ENCODE data around the gene HOXA13.

Gene HOXA13

DNA sequence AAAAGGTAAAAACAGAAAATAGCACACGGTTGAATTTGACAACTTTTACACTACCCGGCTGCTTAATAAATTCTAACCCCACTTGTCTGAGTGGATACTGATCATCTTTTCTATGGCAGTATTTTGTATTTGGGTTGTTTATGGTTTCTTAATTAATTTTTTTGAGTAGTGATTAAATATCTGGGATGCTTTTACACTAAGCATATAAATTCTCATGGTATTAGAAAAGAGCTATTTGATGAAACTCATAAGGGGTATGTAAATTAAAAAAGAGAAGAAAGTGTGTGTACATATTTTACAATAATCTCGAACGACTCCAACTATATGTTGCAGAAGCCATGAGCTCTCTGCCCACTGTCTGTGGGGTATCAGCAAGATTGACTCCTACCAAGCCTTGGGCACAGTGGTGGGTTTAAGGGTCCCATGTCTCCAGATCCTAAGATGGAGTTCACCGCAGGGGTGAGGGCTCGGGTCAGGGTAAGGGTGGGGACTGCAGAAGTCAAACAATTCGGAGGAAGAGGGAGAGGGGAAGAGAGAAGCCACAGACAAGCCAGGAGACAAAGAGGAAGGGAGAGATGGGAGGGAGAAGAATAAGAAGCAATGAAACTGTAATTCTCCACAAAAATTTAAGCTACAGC is 7.6 kb upstream of the HOXA13 start:
- TF ChIP-seq, protein P1, sequence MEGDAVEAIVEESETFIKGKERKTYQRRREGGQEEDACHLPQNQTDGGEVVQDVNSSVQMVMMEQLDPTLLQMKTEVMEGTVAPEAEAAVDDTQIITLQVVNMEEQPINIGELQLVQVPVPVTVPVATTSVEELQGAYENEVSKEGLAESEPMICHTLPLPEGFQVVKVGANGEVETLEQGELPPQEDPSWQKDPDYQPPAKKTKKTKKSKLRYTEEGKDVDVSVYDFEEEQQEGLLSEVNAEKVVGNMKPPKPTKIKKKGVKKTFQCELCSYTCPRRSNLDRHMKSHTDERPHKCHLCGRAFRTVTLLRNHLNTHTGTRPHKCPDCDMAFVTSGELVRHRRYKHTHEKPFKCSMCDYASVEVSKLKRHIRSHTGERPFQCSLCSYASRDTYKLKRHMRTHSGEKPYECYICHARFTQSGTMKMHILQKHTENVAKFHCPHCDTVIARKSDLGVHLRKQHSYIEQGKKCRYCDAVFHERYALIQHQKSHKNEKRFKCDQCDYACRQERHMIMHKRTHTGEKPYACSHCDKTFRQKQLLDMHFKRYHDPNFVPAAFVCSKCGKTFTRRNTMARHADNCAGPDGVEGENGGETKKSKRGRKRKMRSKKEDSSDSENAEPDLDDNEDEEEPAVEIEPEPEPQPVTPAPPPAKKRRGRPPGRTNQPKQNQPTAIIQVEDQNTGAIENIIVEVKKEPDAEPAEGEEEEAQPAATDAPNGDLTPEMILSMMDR (IDR thresholded peaks at IDR 0.05): no peak

DNA sequence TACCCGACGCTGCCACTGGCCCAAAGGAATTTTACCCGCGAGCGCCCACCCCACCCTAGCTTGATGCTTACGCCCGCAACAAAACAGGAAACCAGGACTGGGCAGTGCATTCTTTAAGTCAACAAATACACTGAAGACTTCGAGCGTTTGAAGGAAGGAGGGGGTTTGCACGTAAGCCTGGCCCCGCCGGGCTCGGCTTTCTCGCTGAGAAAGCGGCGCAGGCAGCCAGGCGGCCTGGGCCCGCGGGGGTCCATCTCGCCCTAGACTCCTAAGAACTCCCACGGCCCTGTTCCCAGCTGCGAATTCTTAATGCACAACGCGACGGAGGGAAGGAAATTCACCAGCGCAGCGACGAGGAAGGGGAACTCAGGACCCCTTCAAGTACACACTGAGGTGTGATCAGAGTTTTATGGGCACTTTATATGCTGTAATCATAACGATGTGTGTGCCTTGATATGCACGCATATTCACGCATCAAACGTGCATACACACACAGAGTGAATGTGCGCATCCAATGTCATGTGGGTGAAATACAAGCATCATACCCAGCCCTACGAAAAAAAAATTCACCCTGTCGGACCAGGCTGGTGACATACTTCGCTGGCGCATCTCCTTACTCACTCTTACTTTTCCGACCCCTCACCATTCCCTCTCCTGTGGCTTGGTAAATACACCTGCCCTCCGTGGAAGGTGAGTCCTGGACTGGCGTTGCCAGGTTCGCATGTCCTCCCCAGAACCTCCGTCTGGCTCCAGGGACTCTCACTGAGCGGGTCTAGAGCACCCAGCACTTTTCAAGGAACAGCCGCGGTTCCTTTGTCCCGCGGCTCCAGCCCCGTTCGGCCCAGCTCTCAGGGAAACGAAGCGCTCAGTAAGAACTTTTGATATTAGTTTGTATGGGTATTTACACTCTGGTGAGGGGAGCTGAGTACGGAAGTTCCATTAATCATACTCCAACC is 5.7 kb upstream of the HOXA13 start:
- H3K27ac ChIP-seq: no peak overlapping the region
- TF ChIP-seq, protein P1 (IDR thresholded peaks at IDR 0.05): no peak
- no peak overlapping the region for H3K4me3 ChIP-seq (ENCODE audit: low read depth in 1 of 2, low read length in 1 of 2)
- no peaks in the 10 kb centered on the region for H3K36me3 ChIP-seq
- peaks cover 24 to 32% of the 10 kb centered on the region in 2 experiments for H3K4me1 ChIP-seq (ENCODE audit: control insufficient read depth in 1 of 2, insufficient read depth in 1 of 2, low read depth in 1 of 2, low read length in 1 of 2)
- no peaks in the 10 kb centered on the region for H3K9me3 ChIP-seq
- peaks cover 100% of the 10 kb centered on the region for H3K27me3 ChIP-seq

More for the DNA sequence above, 7.6 kb upstream of the HOXA13 start:
- Histone ChIP-seq H3K4me3 (ENCODE audit: low read depth in 1 of 2, low read length in 1 of 2) (no peak overlapping the region), H3K27ac (no peak overlapping the region), H3K36me3 (no peaks in the 10 kb centered on the region), H3K9me3 (no peaks in the 10 kb centered on the region), H3K27me3 (peaks cover 100% of the 10 kb centered on the region), H3K4me1 (ENCODE audit: control insufficient read depth in 1 of 2, insufficient read depth in 1 of 2, low read depth in 1 of 2, low read length in 1 of 2) (peaks cover 6 to 17% of the 10 kb centered on the region in 2 experiments)

DNA sequence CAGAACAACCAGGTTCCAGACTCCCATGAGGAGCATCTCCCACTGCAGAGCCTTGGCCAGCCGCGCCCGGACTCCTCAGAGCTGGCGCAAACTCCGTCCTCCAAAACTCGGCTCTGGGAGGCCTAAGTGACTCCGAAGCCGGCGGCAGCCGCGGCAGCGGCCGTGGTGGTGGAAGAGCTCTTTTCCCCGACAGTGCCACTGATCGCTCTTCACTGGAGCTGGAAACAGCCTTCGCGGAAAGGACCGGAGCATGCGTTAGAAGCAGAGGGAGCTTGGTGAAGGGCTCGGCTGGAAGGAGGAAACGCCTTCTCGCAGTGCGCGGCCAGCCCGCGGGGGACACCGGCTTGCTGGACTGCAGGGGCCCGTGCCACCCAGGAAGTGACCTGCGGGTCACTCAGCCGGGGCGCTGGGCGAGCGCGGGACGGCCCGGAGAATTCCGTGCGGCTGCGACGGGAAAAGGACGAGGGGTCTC is 5.0 kb upstream of the HOXA13 start:
- Histone ChIP-seq H3K27ac (no peak overlapping the region), H3K9me3 (no peaks in the 10 kb centered on the region)

DNA sequence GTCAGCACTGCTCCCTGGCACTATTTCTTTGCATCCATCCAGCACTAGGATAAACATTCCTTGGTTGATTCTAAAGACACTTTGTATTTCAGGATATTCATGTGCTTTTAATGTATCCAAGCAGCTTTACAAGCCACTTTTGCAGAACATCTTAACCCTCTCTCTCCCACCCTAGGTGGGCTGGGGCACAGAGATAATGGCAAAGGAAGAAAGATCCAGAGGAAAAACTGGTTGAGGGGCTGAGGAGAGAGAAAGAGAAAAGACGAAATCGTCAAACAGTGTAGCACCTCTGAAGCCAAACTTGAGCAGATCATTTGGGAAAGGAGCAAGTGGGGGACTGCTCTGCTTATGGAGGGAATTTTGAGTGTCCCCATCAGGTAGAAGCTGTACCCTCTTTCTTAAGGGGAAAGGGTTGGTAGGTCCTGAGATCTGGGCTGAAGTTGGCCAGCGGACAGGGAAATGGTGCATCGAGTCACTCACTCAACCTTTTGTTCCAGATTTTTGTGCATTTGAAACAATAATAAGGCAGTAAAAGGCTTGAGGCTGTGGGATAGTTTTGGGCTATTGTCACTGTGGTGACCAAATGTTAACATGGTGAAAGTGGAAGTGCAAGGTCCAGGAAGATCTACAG is 4.2 kb upstream of the HOXA13 start:
- Histone ChIP-seq H3K36me3 (no peaks in the 10 kb centered on the region), H3K27ac (no peak overlapping the region), H3K27me3 (peaks cover 99% of the 10 kb centered on the region), H3K9me3 (no peaks in the 10 kb centered on the region), H3K4me1 (ENCODE audit: control insufficient read depth in 1 of 2, insufficient read depth in 1 of 2, low read depth in 1 of 2, low read length in 1 of 2) (peaks cover 37 to 40% of the 10 kb centered on the region in 2 experiments), H3K4me3 (ENCODE audit: low read depth in 1 of 2, low read length in 1 of 2) (no peak overlapping the region)
- TF ChIP-seq, protein P1 (IDR thresholded peaks at IDR 0.05): no peak

More for the DNA sequence above, 5.0 kb upstream of the HOXA13 start:
- TF ChIP-seq, protein P1 (IDR thresholded peaks at IDR 0.05): no peak
- Histone ChIP-seq H3K4me3 (ENCODE audit: low read depth in 1 of 2, low read length in 1 of 2) (no peak overlapping the region), H3K27me3 (peaks cover 100% of the 10 kb centered on the region), H3K36me3 (no peaks in the 10 kb centered on the region), H3K4me1 (ENCODE audit: control insufficient read depth in 1 of 2, insufficient read depth in 1 of 2, low read depth in 1 of 2, low read length in 1 of 2) (peaks cover 32 to 37% of the 10 kb centered on the region in 2 experiments)

DNA sequence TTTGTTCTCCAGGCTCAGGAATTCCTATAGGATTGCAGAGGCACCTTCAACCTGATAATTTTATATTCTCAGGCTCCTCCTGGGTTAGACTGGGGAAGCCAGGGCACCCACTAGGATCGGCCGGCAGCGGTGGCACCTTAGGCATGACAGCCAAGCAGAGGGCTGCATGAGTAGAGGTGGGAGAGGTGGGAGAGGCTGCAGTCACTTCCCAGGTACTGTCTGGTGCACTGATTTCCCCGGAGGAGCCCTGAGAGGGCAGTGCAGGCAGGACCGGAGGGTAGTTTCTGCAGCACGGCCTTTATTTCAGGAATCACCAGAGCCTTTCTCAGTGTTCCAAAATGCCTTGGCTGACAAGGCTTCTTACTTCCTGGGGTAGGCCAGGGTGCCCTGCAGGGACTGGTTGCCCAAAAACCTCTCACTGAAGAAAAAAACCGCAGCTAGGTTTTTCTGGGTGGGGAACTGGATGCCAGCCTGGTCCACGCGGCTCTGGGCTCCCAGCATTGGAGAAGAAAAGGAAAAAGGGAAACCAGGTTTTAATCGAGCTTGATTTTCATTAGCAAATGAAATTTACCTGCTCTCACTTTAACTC is 3.6 kb upstream of the HOXA13 start:
- H3K36me3 ChIP-seq: no peaks in the 10 kb centered on the region
- TF ChIP-seq, protein P1 (IDR thresholded peaks at IDR 0.05): no peak
- no peaks in the 10 kb centered on the region for H3K9me3 ChIP-seq
- no peak overlapping the region for H3K27ac ChIP-seq
- H3K4me3 ChIP-seq (ENCODE audit: low read depth in 1 of 2, low read length in 1 of 2): no peak overlapping the region
- peaks cover 99% of the 10 kb centered on the region for H3K27me3 ChIP-seq
- peaks cover 43 to 44% of the 10 kb centered on the region in 2 experiments for H3K4me1 ChIP-seq (ENCODE audit: control insufficient read depth in 1 of 2, insufficient read depth in 1 of 2, low read depth in 1 of 2, low read length in 1 of 2)
